H4 (cell line): ENCODE results near the gene CDH11. TPM values are rescaled to one million over a fixed set of nuclear protein-coding genes. Genes with fewer than 3 reads are reported as not detected.
A peak's percentile ranks its signal among the peaks of the same experiment; 100 is the strongest.

Experiments used
- DNase-seq: peaks from one replicate; pipeline ENCODE4 v3.0.0-alpha.2; 2015; ENCODE audit warnings: low spot score
- total RNA-seq: library from RNA; depleted of rRNA; stranded (reverse); fragments of >200 nt; shearing (Covaris generic); gene quantifications from 2 replicates; pipeline ENCODE4 v1.2.3, GENCODE V29; 2014

The CDH11 gene
- total RNA-seq, 1 experiment from 2014 or later, result 56.6 TPM

DNA sequence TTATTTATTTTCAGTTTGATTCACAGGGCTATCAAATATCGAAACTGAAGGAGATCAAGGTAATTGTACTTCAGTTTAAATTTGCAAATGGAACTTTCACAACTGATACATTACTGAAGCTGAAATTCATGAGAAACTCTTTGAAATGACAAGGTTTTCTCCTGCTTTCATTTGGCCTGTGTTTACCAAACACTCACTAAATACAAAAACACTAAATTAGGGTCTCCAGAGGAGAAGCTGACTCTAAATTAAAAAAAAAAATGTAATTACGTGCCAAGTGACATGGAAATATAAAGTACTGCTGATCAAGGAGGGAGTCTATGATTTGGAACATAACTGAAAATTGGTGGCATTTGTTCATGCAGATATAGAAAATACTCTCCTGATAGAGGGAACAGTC lies 205.8 kb downstream of the CDH11 start:
- no peak for DNase-seq

DNA sequence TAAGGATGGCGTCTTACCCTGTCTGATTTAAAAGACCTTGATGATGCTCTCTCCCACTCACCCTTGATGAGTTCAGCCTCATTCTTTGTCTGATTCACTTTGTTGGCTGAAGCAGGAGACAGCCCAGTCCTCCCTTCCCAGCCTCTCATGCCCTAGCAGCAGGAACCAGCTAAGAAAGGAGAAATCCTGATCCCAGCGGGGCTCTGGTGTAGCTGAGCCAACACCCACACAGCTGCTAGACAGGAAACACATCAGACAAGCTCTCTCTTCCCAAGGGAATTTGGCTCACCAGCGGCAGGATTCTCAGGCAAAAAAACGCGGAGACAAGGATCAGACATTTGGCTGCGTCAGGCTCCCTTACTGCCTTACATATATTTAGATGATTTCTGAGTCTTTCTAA lies 211.5 kb downstream of the CDH11 start:
- peak; percentile 82 for DNase-seq

DNA sequence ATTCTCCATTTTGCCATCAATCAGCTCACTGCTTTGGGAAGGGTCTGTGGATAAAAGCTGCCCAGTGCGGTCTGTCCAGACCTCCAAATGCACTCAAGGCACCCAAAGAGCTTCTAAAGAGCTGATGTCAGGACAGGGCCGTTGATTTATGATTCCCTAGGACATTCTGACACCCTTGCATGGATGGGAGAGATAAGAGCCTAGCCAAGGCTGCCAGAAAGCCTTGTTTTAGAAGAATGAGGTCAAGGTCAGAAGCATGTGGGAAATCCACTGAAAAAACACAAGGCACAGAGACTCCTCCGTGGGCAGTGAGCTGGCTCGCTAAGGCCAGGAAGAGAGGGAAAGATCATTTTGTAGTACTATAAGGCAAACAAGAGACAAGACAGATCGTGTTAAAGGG lies 214.0 kb downstream of the CDH11 start:
- DNase-seq, result no peak

DNA sequence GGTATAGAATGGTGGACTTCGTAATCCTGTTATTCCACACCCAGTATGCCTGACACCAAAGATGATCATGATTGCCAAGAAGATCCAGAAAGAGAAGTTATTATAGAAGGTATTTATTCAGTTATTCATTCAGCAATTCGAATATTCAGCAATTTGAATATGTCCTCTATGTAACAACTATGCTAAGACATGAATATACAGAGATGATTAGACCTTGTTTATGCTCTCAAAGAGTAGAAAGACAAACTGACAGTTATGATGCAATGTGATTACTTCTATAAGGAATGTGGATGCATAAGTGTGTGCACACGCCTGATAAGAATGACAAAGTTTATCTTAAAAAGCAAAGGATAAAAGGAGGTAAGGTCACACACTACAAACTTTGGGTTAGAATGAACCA lies 218.1 kb downstream of the CDH11 start:
- DNase-seq, result no peak

DNA sequence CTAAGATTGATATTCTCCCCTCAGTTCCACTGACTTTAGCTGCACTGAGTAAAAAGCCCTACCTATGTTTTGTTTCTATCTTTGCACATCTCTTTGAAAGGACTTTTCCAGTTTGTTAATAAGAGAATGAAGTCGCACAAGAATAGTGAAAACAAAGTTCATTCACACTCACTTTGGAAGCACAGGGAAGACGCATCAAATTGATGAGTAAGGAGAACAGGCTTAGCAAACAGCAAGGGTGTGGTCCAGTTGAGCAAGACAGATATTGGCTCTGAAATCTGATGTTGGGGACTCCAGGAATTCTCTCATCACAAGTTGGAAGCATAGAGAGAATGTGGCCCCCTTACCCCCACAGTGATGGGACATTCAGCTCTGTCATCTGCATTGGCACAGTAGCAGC lies 221.3 kb downstream of the CDH11 start:
- no peak for DNase-seq

DNA sequence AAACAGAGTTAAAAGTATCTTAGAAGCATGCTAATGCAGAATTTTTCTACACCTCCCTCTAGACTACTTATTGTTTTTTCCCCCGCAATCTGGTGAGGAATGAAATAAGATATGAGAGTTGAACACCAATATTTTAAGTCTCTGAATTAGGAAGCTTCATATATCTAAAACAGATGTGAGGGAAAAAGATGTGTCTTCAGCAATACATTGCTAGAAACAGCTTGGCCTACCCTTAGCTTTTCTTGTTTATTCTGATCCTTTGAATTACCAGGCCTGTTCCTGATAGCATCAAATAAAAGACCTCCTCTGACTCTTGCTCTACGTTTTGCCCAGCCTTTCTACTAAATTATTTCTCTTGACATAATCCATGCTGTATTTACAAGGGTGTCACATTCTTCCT lies 221.8 kb downstream of the CDH11 start:
- DNase-seq, result no peak

DNA sequence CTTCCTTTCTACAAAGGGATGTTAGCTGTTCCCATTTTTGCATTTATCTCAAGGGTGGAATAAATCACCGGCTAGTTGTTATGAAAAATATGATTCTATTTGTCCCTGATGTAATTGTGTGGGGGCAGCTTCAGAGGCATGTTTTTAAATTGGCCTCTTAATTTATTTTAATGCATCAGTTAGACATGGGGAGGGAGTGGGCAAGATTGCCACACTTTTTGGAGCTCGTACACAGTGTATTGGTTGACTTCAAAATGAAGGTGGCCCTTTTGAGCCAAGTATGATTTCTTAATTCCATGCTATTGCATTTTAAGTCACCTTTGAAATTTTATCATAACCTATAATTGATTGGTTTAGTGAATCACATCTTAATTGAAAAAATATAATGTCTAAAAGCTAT lies 223.7 kb downstream of the CDH11 start:
- DNase-seq, result no peak
